ENCODE results near the gene DOK5.

DOK5 gene

GRCh38 chr20:54515793-54516628, 40.6 kb downstream of the DOK5 start:
- DNase-seq: no peak

- DNase-seq: no peak
These were observed 42.0 kb downstream of the DOK5 start for GRCh38 chr20:54517241-54517975.

- no peak for DNase-seq
These were observed 49.5 kb downstream of the DOK5 start for GRCh38 chr20:54524849-54525248.

GRCh38 chr20:54525916-54526590, 50.7 kb downstream of the DOK5 start:
- no peak for DNase-seq

GRCh38 chr20:54526801-54527200, 51.4 kb downstream of the DOK5 start:
- no peak for DNase-seq

GRCh38 chr20:54532573-54532972, 57.2 kb downstream of the DOK5 start:
- DNase-seq: no peak

- no peak for DNase-seq
These were observed 58.7 kb downstream of the DOK5 start for GRCh38 chr20:54534101-54534500.

GRCh38 chr20:54535033-54535432, 59.6 kb downstream of the DOK5 start:
- DNase-seq: no peak

GRCh38 chr20:54535746-54536145, 60.4 kb downstream of the DOK5 start:
- no peak for DNase-seq

GRCh38 chr20:54539521-54540046, 64.2 kb downstream of the DOK5 start:
- DNase-seq: no peak

GRCh38 chr20:54543369-54543768, 68.0 kb downstream of the DOK5 start:
- DNase-seq: no peak

GRCh38 chr20:54545676-54546358, 70.4 kb downstream of the DOK5 start:
- no peak for DNase-seq

- no peak for DNase-seq
These were observed 73.5 kb downstream of the DOK5 start for GRCh38 chr20:54548849-54549248.

GRCh38 chr20:54549658-54550326, 74.4 kb downstream of the DOK5 start:
- no peak for DNase-seq

GRCh38 chr20:54550776-54551396, 75.5 kb downstream of the DOK5 start:
- no peak for DNase-seq

- no peak for DNase-seq
These were observed 78.6 kb downstream of the DOK5 start for GRCh38 chr20:54554006-54554405.

- DNase-seq: no peak
These were observed 79.8 kb downstream of the DOK5 start for GRCh38 chr20:54555150-54555549.

- DNase-seq: no peak
These were observed 81.0 kb downstream of the DOK5 start for GRCh38 chr20:54556406-54556805.

GRCh38 chr20:54557806-54558590, 82.6 kb downstream of the DOK5 start:
- no peak for DNase-seq

GRCh38 chr20:54559890-54560289, 84.5 kb downstream of the DOK5 start:
- no peak for DNase-seq

GRCh38 chr20:54560357-54560756, 85.0 kb downstream of the DOK5 start:
- DNase-seq: no peak
